Cerebellar cortex (tissue), 1 donor: ENCODE results near the gene SIGLEC10.
"Not testable (repeated sequence)": the region's sequence is repeated elsewhere in the genome, so short reads cannot be mapped to it uniquely, and the experiment has no call there.

ENCODE experiments used
- DNase-seq: peaks from one replicate; pipeline ENCODE4 v3.0.0-alpha.2; 2015; ENCODE audit warnings: low spot score

The SIGLEC10 gene

GRCh38 chr19:51439021-51439465 lies 21.6 kb upstream of the SIGLEC10 start:
- peak; percentile 14 for DNase-seq

- no peak for DNase-seq
Measured at GRCh38 chr19:51434456-51434855, 17.0 kb upstream of the SIGLEC10 start.

- DNase-seq = no peak
Measured at GRCh38 chr19:51433043-51433442, 15.6 kb upstream of the SIGLEC10 start.

DNA sequence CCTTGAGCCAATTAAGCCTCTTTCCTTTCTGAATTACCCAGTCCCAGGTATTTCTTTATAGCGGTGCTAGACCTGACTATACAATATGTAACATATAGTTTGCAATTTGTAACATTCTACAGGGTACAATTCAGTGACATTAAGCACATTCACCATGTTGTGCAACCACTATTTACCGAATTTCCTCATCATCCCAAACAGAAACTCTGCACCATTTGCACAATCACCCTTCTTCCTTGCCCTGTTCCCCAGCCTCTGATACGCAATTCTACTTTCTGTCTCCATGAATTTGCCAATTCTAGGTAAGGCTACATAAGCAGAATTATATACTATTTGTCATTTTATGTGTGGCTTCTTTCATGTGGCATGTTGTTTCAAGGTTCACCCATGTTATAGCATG lies 13.7 kb upstream of the SIGLEC10 start:
- no peak for DNase-seq

GRCh38 chr19:51430221-51430620 lies 12.8 kb upstream of the SIGLEC10 start:
- no peak for DNase-seq

- DNase-seq = no peak
Measured at GRCh38 chr19:51427201-51427600, 9.8 kb upstream of the SIGLEC10 start.

GRCh38 chr19:51422053-51422448 lies 4.6 kb upstream of the SIGLEC10 start:
- peak; percentile 57 for DNase-seq

- DNase-seq = no peak
Measured at GRCh38 chr19:51421229-51422052, 4.0 kb upstream of the SIGLEC10 start.

GRCh38 chr19:51420511-51420910 lies 3.1 kb upstream of the SIGLEC10 start:
- not testable (repeated sequence) for DNase-seq

- no peak for DNase-seq
Measured at GRCh38 chr19:51418707-51419106, 1.3 kb upstream of the SIGLEC10 start.

DNA sequence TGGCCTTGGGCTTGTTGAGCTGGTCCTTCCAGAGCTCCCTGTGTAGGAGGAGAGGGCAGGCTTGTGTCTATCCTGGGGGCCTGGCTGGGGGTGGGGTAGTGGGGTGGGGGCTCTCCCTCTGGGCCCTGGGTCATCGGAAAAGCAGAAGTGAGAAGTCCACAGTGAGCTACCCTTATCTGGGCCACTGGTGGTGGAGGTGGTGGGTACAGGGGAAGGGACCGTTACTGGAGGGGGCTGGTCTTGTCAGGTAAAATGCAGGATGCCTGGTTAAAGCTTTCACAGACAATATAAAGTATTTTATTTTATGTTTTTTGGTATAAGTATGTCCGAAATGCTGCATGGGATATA lies 342 bp upstream of the SIGLEC10 start:
- DNase-seq = no peak

DNA sequence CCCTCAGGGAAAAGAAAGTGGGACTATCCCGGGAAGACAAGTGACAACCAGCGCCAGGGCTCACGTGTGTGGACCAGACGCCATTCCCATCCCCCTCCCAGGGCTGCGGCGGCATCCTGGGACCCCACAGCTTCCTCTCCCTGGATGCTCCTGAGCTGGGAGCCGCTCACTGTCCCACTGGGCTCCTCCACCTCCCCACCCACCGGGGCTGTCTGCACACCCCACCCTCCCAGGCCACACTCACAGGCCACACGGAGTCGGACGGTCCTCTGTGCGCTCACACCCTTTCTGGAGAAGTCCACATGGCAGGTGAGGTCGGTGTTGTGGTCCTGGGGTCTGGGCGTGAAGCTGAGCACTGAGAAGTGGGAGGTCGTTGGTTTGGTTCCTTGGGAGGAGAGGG lies 1.0 kb downstream of the SIGLEC10 start:
- not testable (repeated sequence) for DNase-seq

- DNase-seq = no peak
Measured at GRCh38 chr19:51415187-51415586, 2.3 kb downstream of the SIGLEC10 start.

- DNase-seq = no peak
Measured at GRCh38 chr19:51410950-51411748, 6.3 kb downstream of the SIGLEC10 start.

DNA sequence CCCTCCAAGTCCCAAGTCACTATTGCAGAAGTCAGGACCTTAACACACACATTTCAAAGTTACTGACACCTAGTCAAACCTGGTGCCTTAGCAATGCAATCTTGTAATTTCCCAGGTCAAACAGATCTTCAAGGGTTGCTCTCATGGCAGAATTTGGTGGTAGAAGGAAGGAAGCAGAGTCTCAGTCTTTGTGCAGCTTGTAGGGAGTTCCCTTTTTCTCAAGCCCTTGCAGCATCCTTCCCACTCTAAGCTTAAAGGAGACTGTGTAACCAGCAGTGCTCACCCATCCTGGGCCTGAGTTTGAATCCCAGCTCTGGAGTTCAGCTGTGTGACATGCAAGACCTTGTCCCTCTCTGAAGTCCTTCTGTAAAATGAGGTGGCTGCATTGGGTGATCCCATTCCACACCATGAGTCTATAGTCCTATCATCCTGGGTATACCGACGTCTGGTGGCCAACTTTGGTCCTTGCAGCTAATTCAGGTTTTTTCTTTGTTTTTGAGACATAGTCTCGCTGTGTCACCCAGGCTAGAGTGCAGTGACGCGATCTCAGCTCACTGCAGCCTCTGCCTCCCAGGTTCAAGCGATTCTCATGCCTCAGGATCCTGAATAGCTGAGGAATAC lies 9.8 kb downstream of the SIGLEC10 start:
- DNase-seq = peak; percentile 67

DNA sequence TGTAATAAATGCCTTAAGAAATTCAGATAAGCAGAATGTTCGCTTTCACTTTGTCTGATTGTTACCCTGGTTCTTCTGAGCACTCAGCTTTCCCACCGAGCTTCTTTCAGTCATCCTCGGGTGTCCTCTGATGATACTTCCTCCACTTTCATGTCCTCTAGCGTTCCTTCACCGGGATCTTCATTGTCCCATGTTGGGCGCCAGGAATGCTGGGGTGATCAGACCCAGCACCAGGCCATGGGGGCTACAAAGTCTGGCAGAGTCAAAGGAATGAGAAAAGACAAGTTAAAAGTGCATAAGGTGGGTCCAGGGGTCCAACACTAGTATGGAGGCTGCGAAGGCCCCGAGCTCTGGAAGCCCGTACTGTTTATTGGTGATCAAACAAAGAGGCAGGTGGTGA lies 15.3 kb downstream of the SIGLEC10 start:
- DNase-seq = no peak

- not testable (repeated sequence) for DNase-seq
Measured at GRCh38 chr19:51399936-51400335, 17.5 kb downstream of the SIGLEC10 start.

DNA sequence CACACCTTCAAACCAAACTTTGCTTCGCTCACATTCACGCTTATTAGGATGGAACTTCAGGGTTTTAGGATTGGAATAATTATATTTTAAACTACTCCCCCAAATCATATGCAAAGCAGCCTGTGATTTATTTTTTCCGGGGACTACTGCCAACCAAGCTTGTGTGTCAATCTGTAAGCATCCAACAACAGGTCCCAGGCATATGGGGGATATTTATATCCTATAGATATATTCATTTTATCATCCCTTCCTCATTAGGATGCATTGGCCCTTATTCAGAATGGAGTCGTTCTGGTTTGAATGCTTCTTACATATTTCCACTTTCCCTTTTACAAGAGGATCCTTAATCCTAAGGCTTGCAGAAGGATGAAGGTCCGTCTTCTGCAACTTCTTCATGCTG lies 18.2 kb downstream of the SIGLEC10 start:
- no peak for DNase-seq

- DNase-seq = peak; percentile 69
Measured at GRCh38 chr19:51398096-51398704, 19.2 kb downstream of the SIGLEC10 start.

- DNase-seq = peak; percentile 36
Measured at GRCh38 chr19:51397453-51397852, 20.0 kb downstream of the SIGLEC10 start.

DNA sequence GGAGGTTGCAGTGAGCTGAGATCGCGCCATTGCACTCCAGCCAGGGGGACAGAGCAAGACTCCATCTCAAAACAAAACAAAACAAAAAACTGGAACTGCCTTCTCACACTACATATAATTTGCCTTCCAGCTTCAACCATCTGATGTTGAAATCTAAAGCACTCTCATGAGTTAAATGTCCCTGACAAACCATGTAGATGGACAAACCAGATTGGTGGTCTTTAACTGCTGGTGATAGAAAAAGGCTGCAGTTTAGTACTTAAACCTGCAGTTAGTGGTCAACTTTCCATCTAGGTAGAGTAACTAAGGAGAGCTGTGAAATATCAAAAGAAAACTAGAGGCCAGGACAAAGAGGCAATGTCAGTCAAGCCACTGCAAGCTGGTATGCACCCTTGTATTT lies 21.3 kb downstream of the SIGLEC10 start:
- DNase-seq = no peak
